GM04504 (cell line): ENCODE measurements around the gene POLR2M.

Experiments used
- DNase-seq: peaks from one replicate; pipeline ENCODE4 v3.0.0-alpha.2; 2012; ENCODE audit warnings: low read depth

The POLR2M gene

DNA sequence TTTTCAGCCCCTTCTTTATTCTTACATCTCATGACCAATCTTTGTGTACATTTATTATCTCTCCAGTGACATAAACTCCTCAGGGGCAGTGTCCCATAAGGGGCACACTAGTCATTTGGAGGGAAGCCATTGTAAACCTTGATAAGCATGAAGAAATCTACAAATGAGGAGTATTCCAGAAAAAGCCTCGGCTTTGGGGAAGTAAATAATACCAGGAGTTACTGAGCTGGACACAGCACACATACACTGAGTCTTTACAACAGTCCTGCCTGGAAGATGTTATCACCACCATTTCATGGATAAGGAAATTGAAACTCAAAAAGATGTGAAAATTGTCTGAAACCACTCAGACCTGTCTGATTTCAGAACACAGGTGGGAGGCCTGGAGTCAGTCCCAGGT is 15.4 kb upstream of the POLR2M start:
- no peak for DNase-seq

DNA sequence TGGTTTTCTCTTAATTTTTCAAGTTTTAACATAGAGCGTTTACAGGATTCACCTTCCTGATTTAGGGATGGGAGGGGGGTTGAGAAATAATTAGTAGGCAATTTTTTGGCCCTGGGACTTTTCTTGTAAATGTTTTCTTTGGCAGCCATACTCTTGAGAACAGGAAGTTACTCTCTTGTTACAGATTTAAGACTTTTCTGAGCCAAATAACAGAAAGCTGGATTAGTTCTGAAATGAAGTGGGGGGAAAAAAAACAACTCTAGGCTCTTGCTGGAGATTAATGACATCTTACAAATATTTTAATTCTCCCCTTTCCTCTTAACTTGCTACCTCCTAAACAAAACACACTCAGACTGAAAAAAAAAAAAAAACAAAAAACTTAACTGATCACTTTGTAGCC is 13.8 kb upstream of the POLR2M start:
- no peak for DNase-seq

GRCh38 chr15:57694279-57694678 is 12.2 kb upstream of the POLR2M start:
- DNase-seq: no peak

- DNase-seq: no peak
Observed at GRCh38 chr15:57696146-57696545, 10.4 kb upstream of the POLR2M start.

GRCh38 chr15:57697588-57697987 is 8.9 kb upstream of the POLR2M start:
- no peak for DNase-seq

DNA sequence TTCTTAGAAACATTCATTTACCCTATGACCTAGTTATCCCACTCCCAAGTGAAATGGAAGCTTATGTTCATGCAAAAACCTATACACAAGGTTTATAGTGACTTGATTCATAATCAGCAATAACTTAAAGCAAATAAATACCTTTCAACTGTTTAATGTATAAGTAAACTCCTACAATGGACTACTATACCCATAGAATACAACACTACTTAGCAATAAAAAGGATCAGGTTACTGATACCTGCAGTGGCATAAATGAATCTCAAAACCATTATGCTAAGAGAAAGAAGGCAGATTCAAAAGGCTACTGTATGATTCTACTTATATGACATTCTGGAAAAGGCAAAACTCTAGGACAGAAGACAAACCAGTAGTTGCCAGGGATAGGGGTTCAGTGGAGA is 8.3 kb upstream of the POLR2M start:
- DNase-seq: no peak

DNA sequence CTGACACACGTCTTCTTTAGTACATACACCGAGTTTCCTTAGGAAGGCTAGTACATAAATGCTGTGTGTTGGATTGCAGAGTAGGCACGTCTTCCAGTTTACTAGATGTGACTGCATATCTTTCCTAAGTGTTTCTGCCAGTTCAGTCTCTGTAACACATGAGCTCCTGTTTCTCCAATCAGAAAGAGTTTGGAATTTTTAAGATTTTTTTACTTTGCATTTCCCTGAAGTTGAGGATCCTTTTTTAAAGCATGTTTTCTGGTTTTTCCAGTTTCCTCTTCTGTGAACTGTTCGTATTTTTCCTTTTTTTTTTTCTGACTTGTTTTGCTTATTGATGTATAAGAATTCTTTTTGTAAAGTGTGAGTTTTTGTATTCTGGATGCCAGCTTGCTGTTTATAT is 7.5 kb upstream of the POLR2M start:
- no peak for DNase-seq

- no peak for DNase-seq
Observed at GRCh38 chr15:57703387-57703786, 3.1 kb upstream of the POLR2M start.

DNA sequence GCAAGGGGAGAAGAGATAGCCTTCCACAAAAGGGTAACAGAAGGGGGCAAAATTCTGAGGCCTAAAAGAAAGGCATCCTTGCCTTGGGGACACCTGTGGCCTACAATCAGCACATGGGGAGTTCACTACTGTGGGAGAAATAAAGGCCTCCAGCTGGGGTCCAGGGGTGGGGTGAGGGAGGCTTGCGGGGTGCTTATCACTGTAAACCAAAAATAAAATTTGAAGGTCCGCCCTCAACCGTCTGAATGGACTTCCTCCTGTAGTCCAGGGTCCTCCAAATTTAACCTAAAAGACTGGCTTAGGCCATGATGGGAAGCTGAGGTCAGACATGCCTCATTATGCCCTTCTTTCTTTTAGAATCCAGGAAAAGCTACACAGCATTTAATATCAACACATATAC is 2.1 kb upstream of the POLR2M start:
- no peak for DNase-seq

DNA sequence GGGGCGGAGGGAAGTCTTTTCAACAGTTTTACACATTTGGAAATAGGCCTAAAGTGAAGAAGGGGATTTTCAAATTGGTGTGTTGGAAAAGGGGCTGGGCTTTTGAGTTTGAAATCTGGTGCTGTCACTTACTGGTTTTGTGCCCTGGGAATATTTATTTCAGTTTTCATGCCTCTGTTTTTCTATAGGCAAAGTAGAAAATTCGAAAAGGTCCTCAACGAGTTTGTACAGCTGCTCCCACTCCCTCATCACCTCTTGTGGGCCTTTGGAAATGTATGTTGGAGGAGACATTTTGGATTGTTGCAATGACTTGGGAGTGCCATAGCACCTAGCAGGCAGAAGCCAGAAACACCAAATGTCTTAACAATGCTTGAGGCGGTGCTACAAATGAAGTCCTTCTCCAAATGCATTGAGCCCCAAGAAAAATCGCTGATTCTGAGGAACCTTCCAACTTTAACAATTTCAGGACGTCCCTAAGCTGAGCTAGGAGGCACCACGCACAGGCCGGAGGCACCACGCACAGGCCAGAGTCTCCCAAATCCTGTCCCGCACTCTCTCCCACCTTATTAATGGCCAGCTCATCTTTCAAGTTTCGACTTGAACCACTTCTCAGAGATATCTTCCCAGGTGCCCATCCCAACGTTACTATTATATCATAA is 639 bp upstream of the POLR2M start:
- DNase-seq: no peak

DNA sequence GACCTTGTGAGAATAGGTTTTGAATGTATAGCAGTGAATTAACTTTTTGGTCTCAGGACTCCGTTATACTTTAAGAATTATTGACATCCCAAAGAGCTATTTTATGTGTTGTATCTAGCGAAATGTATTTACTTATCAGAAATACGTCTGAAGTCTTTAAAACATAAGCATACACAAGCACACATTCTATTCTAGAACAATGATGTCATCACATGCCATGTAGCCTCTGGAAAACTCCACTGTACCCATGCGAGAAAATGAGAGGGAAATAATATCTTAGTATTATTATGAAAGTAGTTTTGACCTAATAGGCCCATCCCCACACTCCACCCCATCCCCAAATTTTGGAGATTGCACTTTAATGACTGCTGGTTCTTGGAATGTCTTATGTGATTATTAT is 1.5 kb downstream of the POLR2M start:
- DNase-seq: no peak

- DNase-seq: no peak
Observed at GRCh38 chr15:57718309-57718708, 11.8 kb downstream of the POLR2M start.

- peak; percentile 32 for DNase-seq
Observed at GRCh38 chr15:57720867-57721266, 14.4 kb downstream of the POLR2M start.

DNA sequence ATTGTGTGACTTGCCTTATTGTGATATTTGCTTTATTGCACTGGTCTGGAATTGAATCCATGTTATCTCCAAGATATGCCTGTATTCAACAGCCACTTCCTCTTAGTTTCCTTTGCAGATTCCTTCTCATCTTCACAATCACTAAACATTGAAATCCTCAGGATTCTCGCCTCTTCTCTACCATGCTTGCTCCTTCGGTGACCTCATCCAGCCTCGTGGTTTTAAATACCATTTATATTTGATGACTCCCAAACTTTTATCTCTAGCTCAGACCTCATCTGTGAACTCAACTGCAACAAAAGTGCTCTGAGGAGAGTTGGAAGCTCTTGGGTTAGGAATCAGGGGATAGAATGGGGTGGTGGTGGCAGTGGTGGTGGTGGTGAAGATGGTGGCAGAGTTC is 19.9 kb downstream of the POLR2M start:
- no peak for DNase-seq

GRCh38 chr15:57727031-57727430 is 20.5 kb downstream of the POLR2M start:
- DNase-seq: no peak

- no peak for DNase-seq
Observed at GRCh38 chr15:57728436-57728835, 21.9 kb downstream of the POLR2M start.

DNA sequence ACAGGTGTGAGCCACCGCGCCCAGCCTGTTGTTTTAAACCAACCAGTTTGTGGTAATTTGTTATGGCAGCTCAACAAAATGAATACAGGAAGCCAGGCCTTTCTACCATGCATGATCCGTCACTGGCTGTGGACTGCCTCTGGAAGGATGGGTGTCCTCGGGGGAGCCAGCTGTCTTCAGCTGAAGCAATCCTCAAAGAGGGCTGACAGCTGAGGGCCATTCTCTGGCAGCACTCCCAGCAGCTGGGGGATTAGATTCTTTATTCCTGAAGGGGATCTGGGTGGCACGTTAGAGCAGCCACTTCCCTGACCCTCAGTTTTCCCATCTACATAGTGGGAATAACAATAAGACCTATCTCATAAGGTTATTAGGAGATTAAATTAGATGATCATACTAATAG is 24.4 kb downstream of the POLR2M start:
- no peak for DNase-seq

- no peak for DNase-seq
Observed at GRCh38 chr15:57731530-57732103, 25.1 kb downstream of the POLR2M start.

GRCh38 chr15:57732526-57733331 is 26.2 kb downstream of the POLR2M start:
- DNase-seq: peak; percentile 21

DNA sequence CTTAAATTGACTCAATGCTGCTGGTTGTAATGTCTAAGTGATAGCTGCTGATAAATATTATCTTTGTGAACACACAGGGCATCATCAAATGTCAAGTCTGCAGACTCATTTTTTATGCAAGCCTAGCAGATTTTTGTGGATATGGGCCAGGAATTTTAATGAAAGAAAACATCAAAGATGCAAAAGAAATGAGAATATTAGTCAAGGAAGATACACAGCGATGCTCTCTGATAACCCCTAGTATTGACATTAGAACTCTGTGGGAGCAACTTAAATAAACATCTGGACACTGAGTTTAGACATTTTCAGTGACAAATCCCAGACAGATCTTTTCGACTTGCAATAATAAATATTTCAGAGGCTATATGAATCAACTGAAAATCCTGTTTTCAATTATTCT is 28.3 kb downstream of the POLR2M start:
- no peak for DNase-seq

- DNase-seq: no peak
Observed at GRCh38 chr15:57735431-57735830, 28.9 kb downstream of the POLR2M start.

DNA sequence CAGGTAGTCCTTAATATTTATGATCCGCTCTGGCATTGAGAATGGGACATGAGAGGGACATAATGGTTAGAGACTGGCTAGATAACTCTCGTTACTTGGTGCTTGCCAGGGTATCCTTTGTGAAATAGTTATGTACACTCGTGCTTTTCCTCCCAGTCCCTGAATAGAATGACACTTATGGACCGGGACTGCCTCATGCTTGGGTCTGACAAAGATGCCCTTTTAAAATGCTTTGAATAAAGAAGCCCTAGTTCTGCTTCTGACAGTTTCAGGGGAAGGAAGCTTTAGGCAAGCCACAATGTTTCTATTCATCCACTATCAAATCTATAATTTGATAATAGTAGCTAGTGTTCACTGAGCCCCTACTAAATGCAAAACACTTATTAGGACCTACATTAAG is 29.4 kb downstream of the POLR2M start:
- no peak for DNase-seq

- no peak for DNase-seq
Observed at GRCh38 chr15:57736591-57736990, 30.1 kb downstream of the POLR2M start.
